GM13976 (cell line): Measurements from ENCODE around the gene AGAP3.
"Not testable (repeated sequence)": the region's sequence is repeated elsewhere in the genome, so short reads cannot be mapped to it uniquely, and the experiment has no call there.

Experiments used
- DNase-seq: peaks from one replicate; pipeline ENCODE4 v3.0.0; 2012; ENCODE audit warnings: low spot score
- CTCF ChIP-seq: IDR thresholded peaks from 2 replicates; pipeline ENCODE4 v1.5.1; 2012; ENCODE audit warnings: borderline replicate concordance, mild to moderate bottlenecking; ENCODE audit not compliant: insufficient read depth; ENCODE audit errors: extremely low read depth, missing control alignments, control extremely low read depth
- in situ Hi-C: fragments of 300-500 bp; cut with MboI; formaldehyde crosslinking; loops from one replicate; pipeline ENCODE4 v1.12.0; 2022; ENCODE audit warnings: low sequenced_read_pairs, mixed read lengths, inconsistent platforms; ENCODE audit not compliant: unreplicated experiment

The AGAP3 gene

GRCh38 chr7:151085691-151086620 lies at the start of gene AGAP3:
TSS of gene AGAP3 (plus strand) at chr7:151086475. CDS start at chr7:151086742, 267 bp downstream.
- peak; percentile 92 for DNase-seq
- no peak for TF ChIP-seq CTCF
- in situ Hi-C loops, result no loop called here

GRCh38 chr7:151038951-151039849 lies 47.1 kb upstream of the AGAP3 start:
- in situ Hi-C loops, result no loop called here
- DNase-seq, result peak; percentile 61
- no peak for TF ChIP-seq CTCF

GRCh38 chr7:151039850-151040548 lies 46.3 kb upstream of the AGAP3 start:
- in situ Hi-C loops, result no loop called here
- no peak for TF ChIP-seq CTCF
- no peak for DNase-seq

- TF ChIP-seq CTCF, result no peak
- DNase-seq, result no peak
- in situ Hi-C loops, result no loop called here
Observed at GRCh38 chr7:151040616-151041375, 45.5 kb upstream of the AGAP3 start.

GRCh38 chr7:151043449-151043848 lies 42.8 kb upstream of the AGAP3 start:
- in situ Hi-C loops, DNase-seq: not testable (repeated sequence)

GRCh38 chr7:151043959-151044358 lies 42.3 kb upstream of the AGAP3 start:
- DNase-seq, result no peak
- in situ Hi-C loops, result no loop called here
- TF ChIP-seq CTCF, result no peak
